DOHH2 (cell line): Measurements from ENCODE around the gene CKM.

Source experiments
- CTCF ChIP-seq: fragments of 200-600 bp; sonication (generic); IDR thresholded peaks from one replicate; pipeline ENCODE4 v1.5.1; 2014; ENCODE audit warnings: antibody characterized with exemption, mild to moderate bottlenecking, low read depth, low read length; ENCODE audit not compliant: poor library complexity, severe bottlenecking
- EZH2phosphoT487 ChIP-seq: fragments of 200-600 bp; sonication (generic); IDR thresholded peaks from 2 replicates; pipeline ENCODE4 v1.6.1; 2017; ENCODE audit warnings: borderline replicate concordance, mild to moderate bottlenecking, antibody characterized with exemption, low read length, moderate library complexity, mixed read lengths

GRCh38 chr19:45262570-45262969 lies 60.1 kb downstream of the CKM start:
- no peak for TF ChIP-seq CTCF
- TF ChIP-seq EZH2phosphoT487: no peak
